ENCODE measurements around the gene CMTM1.

GRCh38 chr16:66600477-66600876, 34.2 kb downstream of the CMTM1 start:
- TF ChIP-seq CTCF (IDR thresholded peaks at IDR 0.05; ENCODE audit: insufficient read depth, low read length, poor library complexity, severe bottlenecking) (no peak), EZH2phosphoT487 (conservative IDR thresholded peaks at IDR 0.05; ENCODE audit: low read length) (no peak)

Measured in SU-DHL-6 (cell line).